Mesenteric fat pad (tissue), 1 donor: Measurements from ENCODE around the gene ITIH5. TPM values are rescaled to one million over a fixed set of nuclear protein-coding genes. Genes with fewer than 3 reads are reported as not detected.
"Not testable (repeated sequence)": the region's sequence is repeated elsewhere in the genome, so short reads cannot be mapped to it uniquely, and the experiment has no call there.

Source experiments
- DNase-seq: peaks from one replicate; pipeline ENCODE4 v3.0.0-alpha.2; 2020; ENCODE audit warnings: low spot score
- long read RNA-seq: library from polyadenylated mRNA; unstranded; transcript quantifications from one replicate; pipeline ENCODE4 v2.0.0, GENCODE V29; 2020
- total RNA-seq: library from RNA; stranded (reverse); fragmentation: NEBNext Ultra II Directional; extraction: Animal tissue kit (Norgen Biotek cat#: 25700); gene quantifications from one replicate; pipeline ENCODE4 v1.2.1, GENCODE V29; 2021
- donor health status: DM: yes; HTN: yes; CAD: no.

ITIH5 gene
- 439 TPM for total RNA-seq
- long read RNA-seq, full-length matches to known transcripts, result 233 of 612 reads
- long read RNA-seq, partial matches to known transcripts, result 191 of 612 reads
- long read RNA-seq, other reads (novel, unspliced or antisense), result 188 of 612 reads

DNA sequence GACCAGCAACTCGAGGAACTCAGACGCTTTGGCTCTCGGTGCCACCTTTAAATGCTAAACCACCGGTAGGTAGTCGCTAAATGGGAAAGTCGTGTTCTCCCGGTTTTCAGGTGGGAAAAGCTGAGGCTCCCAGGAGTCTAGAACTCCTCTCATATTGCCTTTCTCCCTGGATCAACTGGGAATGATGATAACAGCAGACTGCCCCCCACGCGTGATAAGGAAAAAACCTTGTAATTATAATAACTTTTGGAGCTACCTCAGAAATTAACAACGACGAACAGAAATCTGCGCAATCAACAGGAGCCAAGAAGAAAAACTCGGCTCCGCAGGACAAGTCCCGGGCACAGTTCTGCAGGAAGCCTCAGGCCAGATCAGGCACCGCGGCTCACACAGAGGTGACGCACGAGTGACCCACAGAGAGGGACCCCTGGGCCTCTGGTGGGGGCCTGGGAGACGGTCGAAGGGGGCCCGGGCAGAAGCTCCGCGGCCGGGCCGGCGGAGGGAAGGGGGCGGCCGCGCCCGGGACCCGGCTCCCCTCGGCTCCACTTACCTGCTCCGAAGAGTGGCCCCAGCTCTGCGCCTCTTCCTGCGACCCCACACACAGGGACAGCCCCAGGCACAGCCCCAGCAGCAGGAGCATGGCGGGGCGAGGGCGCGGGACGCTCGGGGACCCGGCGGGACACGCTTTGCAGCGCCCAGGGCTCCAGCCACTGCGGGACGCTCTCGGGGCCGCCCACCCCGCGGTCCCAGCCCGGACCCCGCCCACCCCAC, at the start of gene ITIH5:
TSS of gene ITIH5 (minus strand) at position 714 of the 771 bp plus-strand sequence. CDS start at position 640, 74 bp downstream.
- no peak for DNase-seq

DNA sequence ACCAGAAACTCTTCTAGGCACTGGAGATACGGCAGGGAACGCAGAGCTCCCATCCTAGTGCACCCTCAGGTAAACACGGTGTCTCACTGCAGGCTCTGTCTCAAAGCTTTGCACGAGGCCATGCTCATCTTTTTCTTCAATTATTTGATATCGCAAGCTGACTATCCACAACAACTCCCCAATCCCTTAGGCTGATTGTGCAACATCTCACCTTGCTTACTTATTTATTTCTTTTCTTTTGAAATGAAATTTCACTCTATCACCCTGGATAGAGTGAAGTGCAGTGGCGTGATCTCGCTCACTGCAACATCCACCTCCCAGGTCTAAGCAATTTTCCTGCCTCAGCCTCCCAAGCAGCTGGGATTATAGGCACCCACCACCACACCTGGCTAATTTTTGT, 48.7 kb upstream of the ITIH5 start:
- DNase-seq, result no peak

DNA sequence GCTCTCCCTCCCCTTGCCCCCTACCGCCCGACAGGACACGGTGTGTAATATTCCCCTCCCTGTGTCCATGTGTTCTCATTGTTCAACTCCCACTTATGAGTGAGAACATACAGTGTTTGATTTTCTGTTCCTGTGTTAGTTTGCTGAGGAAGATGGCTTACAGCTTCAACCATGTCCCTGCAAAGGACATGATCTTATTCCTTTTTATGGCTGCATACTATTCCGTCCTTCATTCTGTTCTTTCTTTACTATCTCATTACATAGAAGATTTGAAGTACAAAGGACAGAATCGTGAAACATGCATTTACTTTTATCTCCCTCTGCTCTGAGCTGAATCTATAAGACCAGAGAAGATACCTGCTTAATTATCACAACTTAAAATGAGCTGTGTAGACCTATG, 44.3 kb upstream of the ITIH5 start:
- not testable (repeated sequence) for DNase-seq

DNA sequence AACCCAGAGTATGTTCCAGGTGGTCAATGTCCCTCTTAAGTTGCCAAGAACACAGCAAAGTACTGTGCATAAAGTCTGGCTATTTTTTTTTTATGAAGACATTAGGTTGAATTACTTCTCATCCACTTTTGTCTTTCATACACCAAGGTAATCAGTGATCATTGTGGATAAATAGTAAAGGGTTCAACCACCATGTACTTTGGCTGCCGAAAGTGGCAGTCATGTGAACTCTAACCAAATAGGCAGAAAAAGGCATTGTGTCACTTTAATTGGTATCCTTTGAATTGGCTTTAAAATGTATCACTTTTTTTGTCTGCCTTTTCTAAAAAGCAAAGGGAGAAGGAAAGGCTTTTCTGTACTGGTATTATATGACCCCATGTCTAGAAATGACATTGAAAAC, 43.7 kb upstream of the ITIH5 start:
- DNase-seq, result no peak

DNA sequence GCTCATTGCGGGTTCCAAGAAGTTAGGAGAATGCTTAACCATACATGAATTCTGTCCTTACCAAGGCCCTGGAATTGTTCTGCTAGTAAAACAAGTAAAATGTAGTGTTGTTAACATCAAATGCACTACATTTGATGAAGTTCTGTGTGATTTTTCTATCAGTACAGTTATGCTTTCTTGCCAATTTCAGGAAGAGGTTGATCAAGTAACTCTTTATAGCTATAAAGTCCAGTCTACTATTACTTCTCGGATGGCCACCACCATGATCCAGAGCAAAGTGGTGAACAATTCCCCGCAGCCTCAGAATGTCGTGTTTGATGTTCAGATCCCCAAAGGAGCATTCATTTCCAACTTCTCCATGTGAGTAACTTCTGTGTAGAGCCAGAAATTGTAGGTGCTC, 42.1 kb upstream of the ITIH5 start:
- DNase-seq, result no peak

DNA sequence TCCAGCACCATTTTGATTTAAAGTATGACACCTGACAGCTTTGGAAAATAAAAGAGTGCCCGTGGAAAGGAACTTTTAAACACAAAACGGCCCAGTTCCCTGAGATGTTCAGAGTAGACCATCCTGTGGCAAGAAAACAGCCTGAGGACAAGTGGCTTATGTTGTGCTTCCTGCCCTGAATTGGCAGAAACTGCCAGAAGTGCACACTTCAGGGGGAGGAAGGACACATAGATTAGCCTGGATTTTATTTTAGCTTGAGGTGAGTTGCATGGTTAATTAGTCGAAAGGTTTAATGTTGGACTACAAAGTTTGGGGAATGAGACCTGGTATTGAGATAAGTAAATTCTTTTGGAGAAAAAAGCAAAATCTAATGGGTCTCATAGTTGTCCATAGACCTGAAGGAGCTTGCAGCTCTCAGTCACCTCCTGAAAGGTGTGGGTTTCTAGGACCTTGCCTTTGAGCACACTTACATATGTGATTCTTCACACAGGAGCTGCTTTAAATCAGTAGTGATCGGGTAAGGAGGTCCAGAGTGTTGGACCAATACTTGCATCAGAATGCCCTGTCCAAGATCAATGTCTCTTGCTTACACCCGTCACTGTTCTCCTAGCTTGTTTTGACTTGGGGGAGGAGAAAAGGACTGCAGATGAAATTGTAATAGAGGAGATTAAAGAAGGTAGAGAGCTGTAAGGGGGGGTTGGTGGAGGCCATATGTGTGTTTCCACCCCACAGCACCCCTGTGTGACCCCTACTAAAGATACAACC, 41.3 kb upstream of the ITIH5 start:
- no peak for DNase-seq

DNA sequence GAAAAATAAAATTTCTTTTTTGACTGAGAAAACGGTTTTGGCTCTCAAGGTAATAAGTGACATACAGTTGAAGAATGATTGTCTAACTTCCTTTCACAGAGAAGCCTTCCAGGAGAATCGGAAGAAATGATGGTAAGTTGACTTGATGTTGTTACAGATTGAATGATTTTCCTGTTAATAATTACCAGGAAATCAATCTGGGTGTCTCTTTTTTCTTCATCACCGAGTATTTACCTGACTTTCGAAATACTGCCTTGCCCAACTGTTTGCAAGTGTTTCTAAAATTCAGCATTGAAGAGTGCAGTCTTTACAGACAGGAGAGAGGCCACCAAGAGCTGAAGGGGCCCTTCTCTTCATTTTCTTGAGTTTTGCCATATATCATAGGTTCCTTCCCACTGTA, 40.3 kb upstream of the ITIH5 start:
- no peak for DNase-seq

DNA sequence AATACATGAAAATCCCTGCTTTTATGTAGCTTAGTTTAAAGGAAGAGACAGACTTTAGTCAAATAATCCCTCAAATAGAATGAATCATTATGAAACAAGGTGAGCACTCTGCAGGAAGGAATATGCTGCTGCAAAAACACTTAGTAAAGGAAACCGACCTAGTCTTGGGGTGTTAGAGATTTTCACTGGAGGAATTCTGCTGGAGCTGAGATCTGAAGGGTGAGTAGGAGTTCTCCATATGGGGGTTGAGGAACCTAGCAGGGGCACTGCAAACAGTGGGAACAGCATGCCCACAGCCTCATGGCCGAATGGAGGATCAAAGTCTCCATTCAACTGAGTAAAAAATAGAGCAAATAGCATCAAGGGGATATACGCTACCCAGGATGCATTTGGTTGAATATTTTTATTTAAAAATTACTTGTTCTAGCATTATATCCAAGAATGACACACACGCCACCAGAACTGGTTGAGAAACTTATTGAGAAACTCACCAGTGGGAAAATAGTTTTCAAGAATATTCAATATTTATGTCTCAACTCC, 39.8 kb upstream of the ITIH5 start:
- DNase-seq, result no peak

DNA sequence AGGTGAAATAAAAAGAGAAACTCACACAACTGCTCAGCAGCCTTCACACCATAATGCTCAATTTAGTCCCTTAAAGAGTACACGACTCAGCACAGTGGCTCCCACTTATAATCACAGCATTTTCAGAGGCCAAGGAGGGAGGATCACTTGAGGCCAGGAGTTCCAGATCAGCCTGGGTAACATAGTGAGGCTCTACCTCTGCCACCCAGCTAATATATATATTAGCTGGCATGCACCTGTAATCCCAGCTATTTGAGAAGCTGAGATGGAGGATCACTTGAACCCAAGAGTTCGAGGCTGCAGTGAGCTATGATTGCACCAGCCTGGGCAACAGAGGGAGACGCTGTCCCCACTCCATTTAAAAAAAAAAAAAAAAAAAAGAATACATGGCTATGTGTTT, 38.6 kb upstream of the ITIH5 start:
- no peak for DNase-seq

DNA sequence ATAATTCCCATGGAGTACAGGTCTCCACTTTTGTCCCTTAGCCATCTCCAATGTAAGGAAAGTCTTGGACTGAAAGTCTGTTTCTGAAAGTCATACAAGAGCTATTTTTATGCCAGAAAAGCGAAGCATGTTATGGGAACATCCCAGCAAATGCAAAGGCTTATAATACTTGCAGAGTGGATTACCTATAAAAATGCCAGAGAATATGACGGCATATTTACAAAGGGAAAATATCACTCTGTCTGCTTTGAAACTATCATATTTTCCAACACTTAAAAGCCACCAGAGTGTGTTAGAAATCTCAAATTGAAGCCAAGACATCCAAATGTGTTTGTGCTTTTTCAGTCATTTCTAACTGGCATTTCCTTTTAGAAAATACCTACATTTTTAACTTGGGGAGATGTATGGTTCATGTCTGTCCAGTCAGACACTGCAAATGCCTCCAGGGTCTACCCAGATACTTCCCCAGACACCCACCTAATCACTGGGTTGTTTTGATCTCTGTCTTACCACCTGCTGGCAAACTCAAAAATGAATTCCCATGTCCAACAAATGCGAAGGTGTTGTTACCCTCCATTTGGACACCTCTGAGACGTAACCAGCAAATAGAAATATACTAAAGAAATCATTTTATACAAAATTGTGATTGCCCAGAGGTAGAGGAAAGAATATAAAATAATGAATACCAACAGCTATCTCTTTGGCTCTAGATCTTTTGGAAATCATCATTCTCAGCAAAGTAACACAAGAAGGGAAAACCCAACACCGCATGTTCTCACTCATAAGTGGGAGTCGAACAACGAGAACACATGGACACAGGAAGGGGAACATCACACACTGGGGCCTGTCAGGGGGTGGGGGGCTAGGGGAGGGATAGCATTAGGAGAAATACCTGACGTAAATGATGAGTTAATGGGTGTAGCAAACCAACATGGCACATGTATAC, 37.6 kb upstream of the ITIH5 start:
- DNase-seq, result no peak

DNA sequence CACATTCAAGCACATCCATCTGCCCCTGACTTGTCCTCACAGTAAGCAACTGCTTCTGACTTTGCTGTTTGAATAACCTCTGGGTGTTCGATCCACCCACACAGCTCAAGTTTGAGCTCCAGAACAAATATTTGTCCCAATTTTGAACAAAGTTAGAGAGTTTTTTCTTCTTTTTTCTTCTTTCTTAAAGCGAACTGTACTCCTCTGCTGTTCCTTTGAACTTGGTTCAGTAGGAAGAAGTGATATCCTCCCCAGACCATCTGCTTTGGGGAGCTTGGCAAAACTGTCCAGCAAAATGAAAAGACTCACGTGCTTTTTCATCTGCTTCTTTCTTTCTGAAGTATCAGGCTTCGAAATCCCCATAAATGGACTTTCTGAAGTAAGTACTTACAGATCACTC, 36.4 kb upstream of the ITIH5 start, which contains the start of gene ITIH2:
TSS of gene ITIH2 (plus strand) at position 177 of the 400 bp plus-strand sequence. CDS start at position 296, 119 bp downstream.
- no peak for DNase-seq

DNA sequence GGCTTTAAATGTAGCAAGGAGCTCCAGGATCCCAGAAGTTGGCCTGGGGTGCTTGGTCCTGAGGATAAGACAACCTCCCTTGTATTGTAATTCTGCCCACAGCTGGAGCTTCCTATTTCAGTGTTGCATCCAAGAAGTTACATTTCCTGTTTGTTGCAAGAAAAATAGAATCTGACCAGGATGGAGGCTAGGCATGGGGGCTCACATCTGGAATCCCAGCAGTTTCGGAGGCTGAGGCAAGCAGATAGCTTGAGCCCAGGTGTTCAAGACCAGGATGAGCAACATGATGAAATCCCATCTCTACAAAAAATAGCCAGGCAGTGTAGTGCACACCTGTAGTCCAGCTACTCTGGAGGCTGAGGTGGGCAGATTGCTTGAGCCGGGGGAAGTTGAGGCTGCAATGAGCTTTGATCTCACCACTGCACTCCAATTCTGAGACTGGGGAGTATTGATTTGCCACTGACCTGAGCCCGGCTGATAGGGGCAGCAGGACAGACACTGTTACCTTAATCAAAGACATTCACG, 35.6 kb upstream of the ITIH5 start:
- DNase-seq, result no peak

DNA sequence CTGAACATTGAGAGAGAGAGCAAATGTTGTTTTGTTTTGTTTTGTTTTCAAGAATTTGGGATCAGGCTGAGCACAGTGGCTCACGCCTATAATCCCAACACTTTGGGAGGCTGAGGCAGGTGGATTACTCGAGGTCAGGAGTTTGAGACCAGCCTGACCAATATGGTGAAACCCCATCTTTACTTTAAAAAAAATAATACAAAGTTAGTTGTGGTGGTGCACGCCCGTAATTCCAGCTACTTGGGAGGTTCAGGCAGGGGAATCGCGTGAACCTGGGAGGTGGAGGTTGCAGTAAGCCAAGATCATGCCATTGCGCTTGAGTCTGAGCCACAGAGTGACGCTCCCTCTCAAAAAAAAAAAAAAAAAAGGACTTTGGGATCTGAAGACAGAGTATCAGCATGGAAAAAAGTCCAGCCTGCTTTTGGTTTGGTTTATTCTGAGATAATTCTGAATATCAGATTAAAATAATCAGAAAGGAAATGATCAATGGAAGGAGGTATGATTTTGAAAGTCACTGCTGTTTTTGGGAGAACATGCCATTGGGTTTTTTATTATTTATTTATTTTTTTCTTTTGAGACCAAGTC, 34.5 kb upstream of the ITIH5 start:
- DNase-seq, result no peak

DNA sequence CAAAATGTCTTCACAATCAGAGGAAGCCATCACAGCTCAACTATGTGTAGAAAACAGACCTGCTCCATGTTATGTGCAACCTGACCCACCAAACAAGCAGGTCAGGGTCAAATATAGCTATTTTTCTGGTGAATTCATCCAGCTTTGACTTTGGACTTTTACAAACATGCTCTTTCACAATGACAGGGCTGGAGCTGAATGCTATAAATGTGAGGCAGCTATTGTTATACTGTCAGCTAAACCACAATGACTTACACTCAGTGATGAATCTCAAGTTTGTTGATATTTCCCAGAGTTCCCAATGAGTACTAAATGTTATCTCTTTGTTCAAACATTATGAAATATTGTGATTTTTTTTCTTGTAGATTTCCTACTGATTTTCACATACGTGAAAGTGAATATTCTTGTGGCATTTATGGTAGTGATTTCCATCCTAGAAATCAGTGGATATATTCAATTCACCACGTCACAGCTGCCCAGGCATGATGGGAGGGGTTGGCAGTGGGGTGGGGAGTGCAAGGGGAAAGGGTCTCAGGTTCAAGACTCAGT, 33.9 kb upstream of the ITIH5 start:
- DNase-seq, result no peak

DNA sequence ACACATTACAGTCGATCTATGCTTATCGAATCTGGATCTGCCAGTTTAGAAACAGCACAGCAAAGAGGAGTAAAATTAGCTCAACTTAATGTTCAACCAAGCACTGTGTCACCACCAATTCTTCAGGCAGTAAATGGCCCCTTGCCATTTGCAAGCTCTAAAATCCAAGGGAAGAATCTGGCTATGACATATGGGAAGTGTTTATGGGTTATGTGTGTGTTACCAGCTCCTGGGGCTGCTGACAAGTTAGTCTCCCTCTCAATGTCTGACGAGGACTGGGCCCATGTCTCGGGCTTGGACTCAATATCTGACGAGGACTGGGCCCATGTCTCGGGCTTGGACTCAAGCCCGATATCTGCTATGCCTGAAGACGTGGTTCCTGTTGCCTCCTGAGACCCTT, 30.7 kb upstream of the ITIH5 start:
- DNase-seq, result no peak

DNA sequence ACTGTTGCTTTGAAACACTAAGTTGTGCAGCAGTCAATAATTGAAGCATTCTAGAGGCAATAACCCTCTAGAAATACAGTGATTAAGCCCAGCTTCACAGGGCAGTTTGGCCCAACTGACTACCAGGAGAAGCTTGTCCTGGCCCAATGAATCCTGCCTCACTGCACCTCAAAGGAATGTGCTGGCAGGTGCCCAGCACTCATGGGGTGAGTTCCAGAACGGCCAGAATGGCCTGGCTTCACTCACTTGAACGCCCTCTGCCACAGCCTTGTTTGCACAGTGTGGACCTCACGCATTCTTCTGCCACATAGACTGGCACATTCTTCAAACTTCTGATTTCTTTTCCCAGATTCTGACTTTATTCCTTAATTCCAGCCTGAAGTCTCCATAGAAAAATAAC, 29.8 kb upstream of the ITIH5 start:
- DNase-seq, result no peak

DNA sequence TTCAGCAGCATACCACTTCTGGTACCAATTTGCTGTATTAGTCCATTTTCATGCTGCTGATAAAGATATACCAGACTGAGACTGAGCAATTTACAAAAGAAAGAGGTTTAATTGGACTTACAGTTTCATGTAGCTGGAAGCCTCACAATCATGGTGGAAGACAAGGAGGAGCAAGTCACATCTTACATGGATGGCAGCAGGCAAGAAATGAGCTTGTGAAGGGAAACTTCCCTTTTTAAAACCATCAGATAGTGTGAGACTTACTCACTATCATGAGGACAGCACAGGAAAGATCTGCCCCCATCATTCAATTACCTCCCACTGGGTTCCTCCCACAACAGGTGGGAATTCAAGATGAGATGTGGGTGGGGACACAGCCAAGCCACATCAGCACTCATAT, 26.4 kb upstream of the ITIH5 start:
- not testable (repeated sequence) for DNase-seq

DNA sequence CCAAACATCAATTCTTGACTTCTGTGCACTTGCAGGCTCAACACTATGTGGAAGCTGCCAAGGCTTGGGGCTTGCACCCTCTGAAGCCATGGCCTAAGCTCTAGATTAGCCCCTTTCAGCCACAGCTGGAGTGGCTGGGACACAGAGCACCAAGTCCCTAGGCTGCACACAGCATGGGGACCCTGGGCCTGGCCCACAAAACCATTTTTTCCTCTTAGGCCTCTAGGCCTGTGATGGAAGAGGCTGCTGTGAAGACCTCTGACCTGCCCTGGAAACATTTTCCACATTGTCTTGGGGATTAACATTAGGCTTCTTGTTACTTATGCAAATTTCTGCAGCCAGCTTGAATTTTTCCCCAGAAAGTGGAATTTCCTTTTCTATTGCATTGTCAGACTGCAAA, 25.6 kb upstream of the ITIH5 start:
- DNase-seq, result not testable (repeated sequence)

DNA sequence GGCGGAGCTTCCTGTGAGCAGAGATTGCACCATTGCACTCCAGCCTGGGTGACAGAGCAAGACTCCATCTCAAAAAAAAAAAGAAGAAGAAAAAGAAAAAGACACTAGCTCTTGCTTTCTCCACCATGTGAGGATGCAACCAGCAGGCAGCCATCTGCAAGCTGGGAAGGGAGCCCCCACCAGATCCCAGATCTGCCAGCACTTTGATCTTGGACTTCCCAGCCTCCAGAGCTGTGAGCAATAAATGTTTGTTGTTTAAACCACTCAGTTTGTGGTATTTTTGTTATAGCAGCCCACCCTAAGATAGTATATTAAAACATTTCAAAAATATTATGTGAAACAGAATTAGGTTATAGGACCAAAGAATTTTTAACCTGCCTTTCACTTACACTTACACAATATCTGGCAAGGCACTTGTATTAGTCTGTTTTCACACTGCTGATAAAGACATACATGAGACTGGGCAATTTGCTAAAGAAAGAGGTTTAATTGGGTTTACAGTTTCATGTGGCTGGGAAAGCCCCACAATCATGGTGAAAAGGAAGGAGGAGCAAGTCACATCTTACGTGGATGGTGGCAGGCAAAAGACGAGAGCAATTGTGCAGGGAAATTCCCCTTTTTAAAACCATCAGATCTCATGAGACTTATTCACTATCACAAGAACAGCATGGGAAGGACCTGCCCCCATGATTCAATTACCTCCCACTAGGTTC, 24.3 kb upstream of the ITIH5 start:
- not testable (repeated sequence) for DNase-seq
